ACC112 (cell line): ENCODE results near the gene TECTB.

ENCODE experiments used
- H2AFZ ChIP-seq: fragments of 200-600 bp; sonication (generic); one replicate; pipeline ENCODE4 v1.6.0; 2017; ENCODE audit warnings: antibody characterized with exemption, low read length; ENCODE audit not compliant: unreplicated experiment
- H3K27ac ChIP-seq: fragments of 200-600 bp; sonication (generic); 2 replicates; pipeline ENCODE4 v1.5.1; 2014; ENCODE audit warnings: low read depth, mild to moderate bottlenecking, antibody characterized with exemption, low read length, moderate library complexity
- H3K27me3 ChIP-seq: fragments of 200-600 bp; sonication (generic); 2 replicates; pipeline ENCODE4 v1.6.1; 2014; ENCODE audit warnings: mild to moderate bottlenecking, antibody characterized with exemption, low read length, moderate library complexity, mixed read lengths; ENCODE audit not compliant: insufficient read depth
- H3K36me3 ChIP-seq: fragments of 200-600 bp; sonication (generic); 2 replicates; pipeline ENCODE4 v1.6.1; 2016; ENCODE audit warnings: mild to moderate bottlenecking, antibody characterized with exemption, low read length, moderate library complexity, mixed read lengths; ENCODE audit not compliant: insufficient read depth
- H3K4me1 ChIP-seq: fragments of 200-600 bp; sonication (generic); one replicate; pipeline ENCODE4 v1.6.1; 2016; ENCODE audit warnings: low read length, mixed read lengths; ENCODE audit not compliant: insufficient read depth, unreplicated experiment, control insufficient read depth
- H3K4me3 ChIP-seq: fragments of 200-600 bp; sonication (generic); 2 replicates; pipeline ENCODE4 v1.5.1; 2014; ENCODE audit warnings: mild to moderate bottlenecking, low read depth, low read length
- H3K79me2 ChIP-seq: fragments of 200-600 bp; sonication (generic); one replicate; pipeline ENCODE4 v1.6.0; 2016; ENCODE audit warnings: low read length; ENCODE audit not compliant: control insufficient read depth, unreplicated experiment, insufficient read depth

Gene TECTB

DNA sequence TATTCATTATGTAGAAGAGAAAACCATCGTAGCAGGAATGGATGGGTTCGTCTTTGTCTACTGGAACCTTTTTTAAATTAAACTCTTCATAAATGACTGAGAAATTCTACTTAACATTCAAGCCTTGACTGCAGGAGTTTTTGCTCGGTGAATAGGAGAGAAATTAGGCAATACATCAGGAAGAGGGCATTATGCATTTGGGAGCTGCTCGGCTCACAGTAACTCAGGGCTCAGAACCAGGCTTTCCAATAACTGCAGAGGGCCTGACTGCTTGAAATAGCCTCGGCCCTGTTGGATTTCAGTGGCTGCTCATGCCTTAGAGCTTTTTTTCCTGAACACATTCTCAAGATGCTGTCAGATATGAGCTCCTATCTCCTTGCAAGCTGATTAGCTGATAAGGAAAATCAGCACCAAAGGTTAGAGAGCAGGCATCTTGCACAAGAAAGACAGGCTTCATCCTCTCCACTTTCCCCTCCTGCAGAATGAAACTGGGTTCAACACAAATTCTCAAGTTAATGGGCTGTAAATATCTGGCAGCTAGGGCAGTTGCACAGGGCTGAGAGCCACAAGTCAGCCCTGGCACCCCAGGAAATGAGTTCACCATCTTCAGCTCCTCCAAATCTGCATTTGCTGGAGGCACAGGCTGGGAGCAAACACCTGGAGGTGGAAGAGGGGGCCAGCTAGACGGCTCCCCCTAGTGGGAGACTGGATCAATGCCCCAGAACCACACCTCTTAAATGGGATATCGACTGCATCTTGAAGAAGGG, 24.3 kb downstream of the TECTB start:
- Histone ChIP-seq H3K36me3 (no peaks in the 10 kb centered on the region), H3K27me3 (no peaks in the 10 kb centered on the region), H3K4me3 (no peak overlapping the region), H2AFZ (no peak overlapping the region), H3K4me1 (peaks cover 7% of the 10 kb centered on the region), H3K79me2 (no peaks in the 10 kb centered on the region), H3K27ac (no peak overlapping the region)

DNA sequence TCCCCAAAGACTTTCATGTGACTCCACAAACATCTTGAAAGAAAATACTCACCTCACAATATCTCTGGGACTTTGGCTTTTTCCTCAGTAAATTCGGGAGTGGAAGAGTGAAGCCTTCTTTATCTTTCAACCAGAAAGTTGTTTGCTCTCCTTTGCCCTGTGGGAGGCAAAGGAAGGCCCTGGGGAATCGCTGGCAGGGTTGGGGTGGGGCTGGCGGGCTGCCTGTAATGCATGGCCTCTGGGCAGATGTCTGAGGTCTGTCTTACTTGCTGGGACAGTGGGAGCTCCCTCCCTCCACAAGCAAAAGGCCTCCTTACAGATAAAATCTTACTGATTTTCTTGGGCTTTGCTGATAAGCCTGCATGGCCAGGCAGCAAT, 24.9 kb downstream of the TECTB start:
- H3K36me3 ChIP-seq: no peaks in the 10 kb centered on the region
- H2AFZ ChIP-seq: no peak overlapping the region
- H3K4me3 ChIP-seq: no peak overlapping the region
- H3K79me2 ChIP-seq: no peaks in the 10 kb centered on the region
- H3K4me1 ChIP-seq: peaks cover 7% of the 10 kb centered on the region
- H3K27ac ChIP-seq: no peak overlapping the region
- H3K27me3 ChIP-seq: no peaks in the 10 kb centered on the region

DNA sequence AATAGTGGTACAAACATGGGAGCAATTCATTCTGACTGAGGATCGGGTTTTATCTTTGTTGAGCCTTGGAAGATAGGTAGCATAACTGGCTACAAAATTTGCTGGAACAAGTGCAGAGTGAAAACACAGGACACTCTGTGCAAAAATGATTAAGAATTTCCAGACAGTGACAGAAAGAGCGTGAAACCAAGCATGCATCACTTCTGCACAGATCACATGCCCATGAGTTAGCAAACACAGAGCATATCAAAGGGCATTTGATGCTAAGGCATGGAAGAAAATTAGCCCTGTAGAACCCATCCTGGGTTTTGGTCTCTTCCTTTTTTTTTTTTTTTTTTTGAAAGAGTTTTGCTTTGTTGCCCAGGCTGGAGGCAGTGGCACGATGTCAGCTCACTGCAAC, 28.3 kb downstream of the TECTB start:
- Histone ChIP-seq H3K27me3 (peaks cover 8% of the 10 kb centered on the region; the same call in 1 of the 2 replicates), H3K4me1 (no peaks in the 10 kb centered on the region), H3K27ac (no peak overlapping the region), H3K79me2 (no peaks in the 10 kb centered on the region), H2AFZ (no peak overlapping the region), H3K4me3 (no peak overlapping the region), H3K36me3 (no peaks in the 10 kb centered on the region)

DNA sequence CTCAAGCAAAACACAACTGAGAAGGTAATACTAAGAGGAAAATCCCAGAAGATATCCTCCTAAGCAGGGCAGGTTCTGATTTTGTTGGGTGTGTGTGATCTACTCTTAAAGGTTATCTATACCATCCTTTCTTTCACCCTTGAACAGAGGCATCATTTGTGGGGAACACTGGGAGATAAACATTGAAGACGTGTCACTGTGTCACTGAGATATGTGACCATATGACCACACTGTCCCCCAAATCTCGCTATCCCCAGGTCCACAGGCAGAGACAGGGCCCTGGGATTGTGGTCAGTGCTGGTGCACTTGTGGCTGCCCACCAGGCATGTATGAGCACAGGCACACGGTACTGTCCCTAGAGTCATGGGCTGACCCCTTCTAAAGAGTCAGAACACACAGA, 30.0 kb downstream of the TECTB start:
- Histone ChIP-seq H3K27me3 (peaks cover 8% of the 10 kb centered on the region; the same call in 1 of the 2 replicates), H2AFZ (no peak overlapping the region), H3K79me2 (no peaks in the 10 kb centered on the region), H3K36me3 (no peaks in the 10 kb centered on the region), H3K27ac (no peak overlapping the region), H3K4me3 (no peak overlapping the region), H3K4me1 (no peaks in the 10 kb centered on the region)

DNA sequence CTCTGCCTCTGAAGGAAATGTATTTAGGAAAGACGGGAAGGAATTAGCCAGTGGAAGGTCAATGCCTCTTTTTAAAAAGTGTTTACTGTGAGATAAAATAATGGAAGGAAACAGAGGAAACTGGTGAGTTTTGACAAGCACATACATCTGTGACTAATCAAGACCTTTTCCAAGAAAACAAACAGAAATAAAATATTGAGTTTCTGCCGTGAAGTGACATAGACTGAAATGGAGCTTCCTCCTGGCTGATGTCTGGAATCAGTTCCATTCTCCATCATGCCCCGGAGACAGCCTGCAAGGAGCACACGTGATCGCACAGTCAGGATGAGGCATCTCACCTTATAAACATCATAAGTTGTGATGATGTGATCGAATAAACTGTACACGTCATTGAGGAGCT, 30.7 kb downstream of the TECTB start:
- Histone ChIP-seq H3K79me2 (no peaks in the 10 kb centered on the region), H3K4me1 (no peaks in the 10 kb centered on the region), H3K27ac (no peak overlapping the region), H3K27me3 (peaks cover 8% of the 10 kb centered on the region; the same call in 1 of the 2 replicates), H3K36me3 (no peaks in the 10 kb centered on the region), H2AFZ (no peak overlapping the region), H3K4me3 (no peak overlapping the region)

DNA sequence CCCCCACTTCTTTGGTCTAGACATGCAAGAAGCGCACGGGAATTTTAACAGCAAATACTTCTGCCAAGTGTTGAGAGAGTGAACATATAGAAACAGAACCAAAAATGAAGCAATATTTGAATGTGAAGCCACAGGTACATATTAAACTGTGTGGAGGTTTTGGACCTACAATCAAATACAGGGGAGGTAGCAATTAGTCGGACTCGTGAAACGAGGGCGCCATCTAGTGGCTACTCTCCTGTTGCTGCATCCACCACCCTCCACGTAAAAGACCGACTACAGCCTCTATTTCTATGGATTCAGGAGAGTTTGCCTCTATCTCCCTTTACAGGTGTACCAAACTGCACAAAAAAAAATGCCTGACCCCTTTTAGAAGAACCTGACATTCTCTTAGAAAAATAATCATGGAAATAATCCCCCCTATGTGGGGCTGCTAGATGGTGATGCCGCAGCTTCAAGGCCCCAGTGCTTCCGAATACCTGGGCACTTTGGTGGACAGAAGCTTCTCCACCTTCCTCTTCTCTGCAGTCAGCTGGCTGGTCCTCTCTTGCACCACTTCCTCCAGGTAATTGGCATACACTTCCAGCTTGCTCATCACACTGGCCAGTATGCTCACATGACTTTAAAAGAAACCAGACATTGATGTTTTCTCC, 31.7 kb downstream of the TECTB start:
- no peak overlapping the region for H3K4me3 ChIP-seq
- no peak overlapping the region for H3K27ac ChIP-seq
- H3K79me2 ChIP-seq: no peaks in the 10 kb centered on the region
- no peaks in the 10 kb centered on the region for H3K36me3 ChIP-seq
- peaks cover 8% of the 10 kb centered on the region; the same call in 1 of the 2 replicates for H3K27me3 ChIP-seq
- H2AFZ ChIP-seq: no peak overlapping the region
- no peaks in the 10 kb centered on the region for H3K4me1 ChIP-seq

DNA sequence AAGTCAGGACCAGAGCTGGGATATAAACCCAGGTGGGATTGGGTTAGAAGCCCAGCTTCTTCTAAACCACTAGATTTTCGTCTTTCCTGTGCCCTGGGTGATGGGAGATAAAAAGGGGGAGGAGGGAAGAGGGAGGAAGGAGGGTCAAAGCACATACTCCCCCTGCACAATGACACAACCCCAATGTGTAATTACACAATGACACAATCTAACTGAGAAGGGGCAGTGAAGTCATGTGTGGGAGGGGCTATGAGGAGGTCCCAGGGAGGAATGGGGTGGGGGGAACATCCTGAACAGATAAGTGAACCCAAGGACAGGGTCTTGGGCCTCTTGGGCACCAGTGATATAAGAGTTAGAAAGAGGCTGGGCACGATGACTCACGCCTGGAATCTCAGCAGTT, 44.5 kb downstream of the TECTB start:
- Histone ChIP-seq H3K4me1 (peaks cover 5% of the 10 kb centered on the region), H3K36me3 (no peaks in the 10 kb centered on the region), H3K27me3 (no peaks in the 10 kb centered on the region), H2AFZ (no peak overlapping the region), H3K4me3 (no peak overlapping the region), H3K27ac (no peak overlapping the region), H3K79me2 (no peaks in the 10 kb centered on the region)

DNA sequence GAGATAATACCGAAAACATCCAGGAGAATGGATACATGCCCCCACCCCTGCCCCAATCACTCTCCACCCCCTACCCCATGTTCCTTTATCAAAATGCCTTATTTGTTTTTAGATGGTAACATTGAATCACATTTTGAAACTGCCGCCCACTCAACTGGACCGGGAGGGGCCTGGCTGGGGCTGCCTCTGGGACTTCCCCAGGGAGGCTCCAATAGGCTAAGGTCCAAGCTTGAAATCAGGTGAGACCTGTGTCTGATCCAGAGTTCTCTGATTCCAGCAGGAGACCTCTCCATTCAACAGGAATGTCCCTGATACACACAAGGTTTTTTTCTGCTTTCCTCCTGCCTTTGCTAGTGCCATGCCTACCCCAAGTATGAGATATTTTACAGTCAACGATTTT, 47.0 kb downstream of the TECTB start:
- no peak overlapping the region for H3K27ac ChIP-seq
- H3K36me3 ChIP-seq: no peaks in the 10 kb centered on the region
- no peak overlapping the region for H2AFZ ChIP-seq

DNA sequence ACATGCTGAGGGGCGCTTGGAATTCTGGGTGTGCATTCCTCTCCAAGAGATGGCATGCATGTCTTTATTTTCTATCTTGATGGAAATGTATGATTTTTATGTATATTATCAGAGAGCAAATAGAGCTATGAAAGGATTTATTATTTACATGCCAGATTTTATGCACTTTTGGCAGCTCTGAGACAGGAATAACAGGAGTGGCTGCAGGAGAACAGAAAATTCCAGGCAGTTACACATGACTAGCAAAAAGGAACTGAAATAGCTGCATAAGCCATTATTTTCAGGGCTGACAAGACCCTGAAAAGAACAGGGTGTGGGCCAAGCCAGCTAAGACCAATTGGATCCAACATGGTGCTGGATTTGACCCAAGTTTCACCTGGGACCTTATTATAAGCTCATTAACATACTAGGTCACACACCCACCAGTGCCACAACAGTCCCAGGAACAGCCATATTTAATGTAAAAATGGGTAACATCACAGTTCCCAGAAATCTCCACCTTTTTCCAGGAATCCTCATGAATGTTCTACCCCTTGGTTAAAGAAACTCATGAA, 47.5 kb downstream of the TECTB start:
- Histone ChIP-seq H3K36me3 (no peaks in the 10 kb centered on the region), H3K4me1 (peaks cover 14% of the 10 kb centered on the region), H3K27me3 (no peaks in the 10 kb centered on the region), H2AFZ (no peak overlapping the region), H3K4me3 (no peak overlapping the region), H3K27ac (no peak overlapping the region), H3K79me2 (no peaks in the 10 kb centered on the region)

More for the DNA sequence above, 47.0 kb downstream of the TECTB start:
- peaks cover 9% of the 10 kb centered on the region for H3K4me1 ChIP-seq
- H3K27me3 ChIP-seq: no peaks in the 10 kb centered on the region
- H3K79me2 ChIP-seq: no peaks in the 10 kb centered on the region
- H3K4me3 ChIP-seq: no peak overlapping the region

DNA sequence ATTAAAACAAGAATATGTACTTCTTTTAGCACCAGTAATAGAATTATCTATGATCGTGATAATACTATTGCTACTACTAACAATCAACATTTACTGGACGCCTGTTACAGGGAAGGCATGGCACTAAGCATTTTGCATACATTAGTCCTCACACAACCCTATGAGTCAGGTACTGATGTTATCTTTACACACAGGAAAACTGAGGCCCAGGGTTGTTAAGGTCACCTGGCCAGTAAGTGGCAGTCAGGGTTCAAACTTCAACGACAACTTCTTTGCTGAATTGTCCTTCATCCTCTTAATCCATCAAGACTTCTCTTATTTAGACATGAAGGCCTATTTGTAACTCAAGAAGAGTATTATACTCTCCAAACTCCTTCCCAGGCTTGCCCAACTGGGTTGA, 48.8 kb downstream of the TECTB start:
- H3K27ac ChIP-seq: no peak overlapping the region
- H3K4me3 ChIP-seq: no peak overlapping the region
- H3K79me2 ChIP-seq: no peaks in the 10 kb centered on the region
- H3K36me3 ChIP-seq: no peaks in the 10 kb centered on the region
- H3K27me3 ChIP-seq: no peaks in the 10 kb centered on the region
- H3K4me1 ChIP-seq: peaks cover 15% of the 10 kb centered on the region
- no peak overlapping the region for H2AFZ ChIP-seq
